ENCODE measurements around the gene C17orf100. TPM values are rescaled to one million over a fixed set of nuclear protein-coding genes. Genes with fewer than 3 reads are reported as not detected.

Gene C17orf100
- total and polyA plus RNA-seq, 2 of the 13 experiments (the other 11 are each of a cell fraction or from before 2014, with no cell fraction given), result 3.6 to 8.7 TPM

- TF ChIP-seq HNF1A (IDR thresholded peaks at IDR 0.05; ENCODE audit: low read depth) (no peak), HNF1A (CRISPR knock-in tag; IDR thresholded peaks at IDR 0.05; ENCODE audit: borderline replicate concordance) (no peak), ZNF318 (CRISPR knock-in tag; IDR thresholded peaks at IDR 0.05) (no peak), NFKB2 (CRISPR knock-in tag; IDR thresholded peaks at IDR 0.05; ENCODE audit: borderline replicate concordance) (no peak), ZNF841 (CRISPR knock-in tag; IDR thresholded peaks at IDR 0.05; ENCODE audit: borderline replicate concordance) (no peak), ZIK1 (CRISPR knock-in tag; IDR thresholded peaks at IDR 0.05; ENCODE audit: borderline replicate concordance, low read depth) (no peak), THYN1 (CRISPR knock-in tag; IDR thresholded peaks at IDR 0.05; ENCODE audit: borderline replicate concordance, low read depth) (no peak), NFRKB (IDR thresholded peaks at IDR 0.05) (no peak), ZNF530 (CRISPR knock-in tag; IDR thresholded peaks at IDR 0.05; ENCODE audit: low read depth) (no peak), IRF1 (CRISPR knock-in tag; IDR thresholded peaks at IDR 0.05; ENCODE audit: low read depth) (no peak), ZKSCAN1 (IDR thresholded peaks at IDR 0.05; ENCODE audit: low read length) (no peak)
Observed at GRCh38 chr17:6683081-6683684, 31.6 kb downstream of the C17orf100 start (continued).
